Activated CD8-positive, alpha-beta T cell treated with anti-CD3 and anti-CD28 coated beads for 36 hours (primary cell): ENCODE data around the gene SF1. TPM values are rescaled to one million over a fixed set of nuclear protein-coding genes. Genes with fewer than 3 reads are reported as not detected.

Experiments used
- ATAC-seq: fragments of 200-7000 bp; cut with Tn5 transposase; one replicate; pipeline ENCODE4 v1.10.0; 2021; ENCODE audit warnings: mild to moderate bottlenecking, moderate library complexity
- CTCF ChIA-PET: fragments of 350-600 bp; sonication (Branson Sonifier 250); formaldehyde crosslinking; loops from one replicate; lab custom pipeline; 2021; ENCODE audit warnings: antibody characterized with exemption; lab: Charles Lee
- POLR2A ChIA-PET: fragments of 350-600 bp; sonication (Branson Sonifier 250); formaldehyde crosslinking; loops from one replicate; lab custom pipeline; 2021; ENCODE audit warnings: antibody characterized with exemption; lab: Charles Lee
- DNase-seq: peaks from one replicate; pipeline ENCODE4 v3.0.0-alpha.2; 2020
- H3K27ac Mint-ChIP-seq: one replicate; pipeline ENCODE4 v1.8.0; 2021; ENCODE audit warnings: mild to moderate bottlenecking, mixed read lengths
- H3K27me3 Mint-ChIP-seq: one replicate; pipeline ENCODE4 v1.8.0; 2021; ENCODE audit warnings: mixed read lengths
- H3K36me3 Mint-ChIP-seq: one replicate; pipeline ENCODE4 v1.8.0; 2021; ENCODE audit warnings: low read depth, mixed read lengths
- H3K4me1 Mint-ChIP-seq: one replicate; pipeline ENCODE4 v1.8.0; 2021; ENCODE audit warnings: low read depth, mixed read lengths
- H3K4me3 Mint-ChIP-seq: one replicate; pipeline ENCODE4 v1.8.0; 2021; ENCODE audit warnings: mild to moderate bottlenecking, moderate library complexity, mixed read lengths
- H3K9me3 Mint-ChIP-seq: one replicate; pipeline ENCODE4 v1.8.0; 2021; ENCODE audit warnings: mixed read lengths
- intact Hi-C: fragments of 100-400 bp; cut with micrococcal nuclease; formaldehyde crosslinking; loops from one replicate; pipeline ENCODE4 v1.10.0; 2022
- total RNA-seq, 2 experiments: library from RNA; stranded (reverse); gene quantifications; one replicate each; pipeline ENCODE4 v1.2.3, GENCODE V29; 2021
- TF ChIP-seq, protein P1 (sequence below): fragments of 200-600 bp; IDR thresholded peaks from one replicate; pipeline ENCODE4 v1.8.0; 2022; ENCODE audit warnings: antibody characterized with exemption, mild to moderate bottlenecking

The SF1 gene
- total RNA-seq, 2 experiments from 2014 or later: 325 to 342 TPM

- Mint-ChIP-seq H3K9me3 (no peaks in the 10 kb centered on the region), H3K36me3 (peaks cover 5% of the 10 kb centered on the region), H3K27me3 (no peaks in the 10 kb centered on the region), H3K27ac (peak overlapping the region; percentile 34), H3K4me3 (no peak overlapping the region), H3K4me1 (peaks cover 20% of the 10 kb centered on the region)
- ATAC-seq (no peak), DNase-seq (no peak)
- CTCF ChIA-PET: interaction anchor here (0.9 kb wide), 1 partner anchor 48 kb away, joined by 9 read pairs; no protein-coding TSS in a partner anchor
- POLR2A ChIA-PET: no interaction called here
- intact Hi-C loops: no loop called here
- TF ChIP-seq, protein P1, sequence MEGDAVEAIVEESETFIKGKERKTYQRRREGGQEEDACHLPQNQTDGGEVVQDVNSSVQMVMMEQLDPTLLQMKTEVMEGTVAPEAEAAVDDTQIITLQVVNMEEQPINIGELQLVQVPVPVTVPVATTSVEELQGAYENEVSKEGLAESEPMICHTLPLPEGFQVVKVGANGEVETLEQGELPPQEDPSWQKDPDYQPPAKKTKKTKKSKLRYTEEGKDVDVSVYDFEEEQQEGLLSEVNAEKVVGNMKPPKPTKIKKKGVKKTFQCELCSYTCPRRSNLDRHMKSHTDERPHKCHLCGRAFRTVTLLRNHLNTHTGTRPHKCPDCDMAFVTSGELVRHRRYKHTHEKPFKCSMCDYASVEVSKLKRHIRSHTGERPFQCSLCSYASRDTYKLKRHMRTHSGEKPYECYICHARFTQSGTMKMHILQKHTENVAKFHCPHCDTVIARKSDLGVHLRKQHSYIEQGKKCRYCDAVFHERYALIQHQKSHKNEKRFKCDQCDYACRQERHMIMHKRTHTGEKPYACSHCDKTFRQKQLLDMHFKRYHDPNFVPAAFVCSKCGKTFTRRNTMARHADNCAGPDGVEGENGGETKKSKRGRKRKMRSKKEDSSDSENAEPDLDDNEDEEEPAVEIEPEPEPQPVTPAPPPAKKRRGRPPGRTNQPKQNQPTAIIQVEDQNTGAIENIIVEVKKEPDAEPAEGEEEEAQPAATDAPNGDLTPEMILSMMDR: no peak
Observed at GRCh38 chr11:64736654-64737053, 41.7 kb downstream of the SF1 start.

- Mint-ChIP-seq H3K27ac (peak overlapping the region; percentile 34), H3K36me3 (peaks cover 5% of the 10 kb centered on the region), H3K9me3 (no peaks in the 10 kb centered on the region), H3K4me1 (peaks cover 20% of the 10 kb centered on the region), H3K4me3 (no peak overlapping the region), H3K27me3 (no peaks in the 10 kb centered on the region)
- ChIA-PET CTCF (interaction anchor here (0.7 to 2.6 kb wide), 6 partner anchors 9 to 85 kb away, joined by 3 to 11 read pairs (median 4); partner anchors contain the start of gene PYGM), POLR2A (interaction anchor here (1.4 kb wide), 1 partner anchor 10 kb away, joined by 4 read pairs; no protein-coding TSS in a partner anchor)
- ATAC-seq (no peak), DNase-seq (no peak)
- intact Hi-C loops: no loop called here
- TF ChIP-seq, protein P1: no peak
Observed at GRCh38 chr11:64735725-64736259, 42.5 kb downstream of the SF1 start.

GRCh38 chr11:64734811-64735724 is 43.3 kb downstream of the SF1 start:
- Mint-ChIP-seq H3K4me1 (peaks cover 18% of the 10 kb centered on the region), H3K27me3 (no peaks in the 10 kb centered on the region), H3K27ac (peak overlapping the region; percentile 71), H3K9me3 (no peaks in the 10 kb centered on the region), H3K4me3 (no peak overlapping the region), H3K36me3 (peaks cover 5% of the 10 kb centered on the region)
- ChIA-PET POLR2A (interaction anchor here (0.7 to 1.4 kb wide), 2 partner anchors 9 to 528 kb away, joined by 3 to 4 read pairs; no protein-coding TSS in a partner anchor), CTCF (interaction anchor here (0.7 to 3.0 kb wide), 8 partner anchors 8 to 84 kb away, joined by 3 to 21 read pairs (median 4); partner anchors contain the start of genes PYGM and RASGRP2)
- intact Hi-C loops: no loop called here
- ATAC-seq (no peak), DNase-seq (no peak)
- TF ChIP-seq, protein P1: no peak

DNA sequence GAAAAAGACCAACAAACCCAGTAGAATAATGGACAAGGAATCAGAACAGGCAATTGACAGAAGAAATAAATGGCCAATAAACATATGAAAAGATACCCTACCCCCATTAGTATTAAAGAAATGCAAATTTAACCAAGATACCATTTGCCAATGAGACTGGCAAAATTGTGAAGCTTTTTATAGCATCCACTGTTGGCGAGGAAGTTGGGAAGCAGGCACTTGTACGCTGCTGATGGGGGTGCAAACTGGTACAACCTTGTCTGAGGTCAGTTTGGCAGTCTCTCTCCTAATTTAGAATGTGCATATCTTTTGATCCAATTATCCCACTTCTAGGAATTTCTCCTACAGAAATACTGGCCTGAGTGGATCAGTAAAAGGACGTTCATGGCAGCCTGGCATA is 46.7 kb downstream of the SF1 start:
- ChIA-PET CTCF (interaction anchor here (1.2 kb wide), 1 partner anchor 43 kb away, joined by 3 read pairs; no protein-coding TSS in a partner anchor), POLR2A (no interaction called here)
- ATAC-seq (no peak), DNase-seq (no peak)
- Mint-ChIP-seq H3K4me1 (peaks cover 14% of the 10 kb centered on the region), H3K4me3 (no peak overlapping the region), H3K27ac (no peak overlapping the region), H3K9me3 (no peaks in the 10 kb centered on the region), H3K36me3 (peaks cover 6% of the 10 kb centered on the region), H3K27me3 (no peaks in the 10 kb centered on the region)
- TF ChIP-seq, protein P1: no peak
- intact Hi-C loops: no loop called here
